HCT116 (cell line): ENCODE measurements around the gene PRDM8. TPM values are rescaled to one million over a fixed set of nuclear protein-coding genes. Genes with fewer than 3 reads are reported as not detected.

Experiments used
- ATAC-seq: fragments of 200-7000 bp; cut with Tn5 transposase; 2 replicates; pipeline ENCODE4 v1.9.1; 2020; ENCODE audit warnings: mild to moderate bottlenecking, moderate library complexity
- BruUV-seq: library from RNA; stranded (reverse); fragments of 400-500 nt; replicated peaks from 2 replicates; lab custom pipeline; 2021; lab: Mats Ljungman, UMichigan
- CTCF ChIA-PET: fragments of 300-600 bp; sonication (Branson Sonifier 250); formaldehyde crosslinking; loops from one replicate; lab custom pipeline; 2021; ENCODE audit warnings: antibody characterized with exemption; lab: Charles Lee
- POLR2A ChIA-PET: fragments of 300-600, 350-600 bp; sonication (Branson Sonifier 250); formaldehyde crosslinking; loops from one replicate; lab custom pipeline; 2021; ENCODE audit warnings: antibody characterized with exemption; lab: Charles Lee
- RAD21 ChIA-PET, 2 experiments: fragments of 300-600 bp; sonication (Branson Sonifier 250); formaldehyde crosslinking; loops; one replicate each; lab custom pipeline; 2023; ENCODE audit warnings: low total read pairs in 2 of 2; ENCODE audit not compliant: uncharacterized antibody in 2 of 2, unreplicated experiment in 2 of 2, low non-redundant PET in 1 of 2; lab: Charles Lee
- DNase-seq: peaks from one replicate; pipeline ENCODE4 v3.0.0-alpha.2; 2010; ENCODE audit warnings: low read depth, low spot score
- H2AFZ ChIP-seq: fragments of 200-600 bp; shearing (Covaris generic), sonication (generic); 2 replicates; pipeline ENCODE4 v1.6.1; 2017; ENCODE audit warnings: low read depth, mixed run types, mixed read lengths, antibody characterized with exemption, low read length; ENCODE audit not compliant: poor library complexity, severe bottlenecking
- H3K27ac ChIP-seq: 2 replicates; pipeline ENCODE4 v1.5.1; 2012; ENCODE audit warnings: low read depth, low read length
- H3K27me3 ChIP-seq: fragments of 200-600 bp; sonication (generic); 2 replicates; pipeline ENCODE4 v1.6.1; 2016; ENCODE audit warnings: mixed run types, low read length, mixed read lengths; ENCODE audit not compliant: insufficient read depth
- H3K36me3 ChIP-seq, 2 experiments: fragments of 200-500 bp in 1 of 2; fragments of 200-600 bp in 1 of 2; sonication (Bioruptor generic) in 1 of 2; sonication (generic) in 1 of 2; 2 replicates each; pipeline versions ENCODE4 v1.5.1 to v1.6.1; 2014 to 2016; ENCODE audit warnings: low read length in 2 of 2, inconsistent platforms in 1 of 2, mixed read lengths in 1 of 2, mixed run types in 1 of 2; ENCODE audit not compliant: insufficient read depth in 2 of 2, control insufficient read depth in 1 of 2
- H3K4me1 ChIP-seq, 2 experiments: fragments of 200-600 bp in 1 of 2; sonication (generic) in 1 of 2; 2 replicates each; pipeline versions ENCODE4 v1.5.1 to v1.6.1; 2012 to 2017; ENCODE audit warnings: low read length in 2 of 2, inconsistent platforms in 1 of 2, mild to moderate bottlenecking in 1 of 2, mixed read lengths in 1 of 2, mixed run types in 1 of 2, moderate library complexity in 1 of 2; ENCODE audit not compliant: insufficient read depth in 2 of 2, control insufficient read depth in 1 of 2
- H3K4me2 ChIP-seq: fragments of 200-600 bp; sonication (generic); 2 replicates; pipeline ENCODE4 v1.6.1; 2017; ENCODE audit warnings: mixed run types, low read length, mixed read lengths
- H3K4me3 ChIP-seq, 2 experiments: fragments of 200-600 bp in 1 of 2; sonication (generic) in 1 of 2; replicated peaks in 1 of 2; 2 replicates each; pipeline ENCODE4 v1.5.1; 2011 to 2016; ENCODE audit warnings: low read length in 2 of 2, control low read depth in 1 of 2, low read depth in 1 of 2, mild to moderate bottlenecking in 1 of 2, mixed read lengths in 1 of 2, mixed run types in 1 of 2
- H3K79me2 ChIP-seq: fragments of 200-600 bp; sonication (generic); 2 replicates; pipeline ENCODE4 v1.6.1; 2017; ENCODE audit warnings: mild to moderate bottlenecking, mixed run types, low read length, moderate library complexity, mixed read lengths; ENCODE audit not compliant: insufficient read depth
- H3K9ac ChIP-seq: fragments of 200-600 bp; sonication (generic); 2 replicates; pipeline ENCODE4 v1.6.1; 2016; ENCODE audit warnings: low read length, mixed read lengths
- H3K9me2 ChIP-seq: fragments of 200-600 bp; sonication (generic), shearing (Covaris generic); 2 replicates; pipeline ENCODE4 v1.6.1; 2017; ENCODE audit warnings: mixed run types, mild to moderate bottlenecking, moderate library complexity; ENCODE audit not compliant: insufficient read depth
- H3K9me3 ChIP-seq, 2 experiments: fragments of 200-500 bp in 1 of 2; fragments of 200-600 bp in 1 of 2; sonication (Bioruptor generic) in 1 of 2; sonication (generic) in 1 of 2; 2 replicates each; pipeline ENCODE4 v1.6.1; 2014 to 2017; ENCODE audit warnings: low read length in 2 of 2, mixed read lengths in 2 of 2, inconsistent platforms in 1 of 2, low read depth in 1 of 2, mild to moderate bottlenecking in 1 of 2, mixed run types in 1 of 2, moderate library complexity in 1 of 2; ENCODE audit not compliant: control insufficient read depth in 1 of 2, insufficient read depth in 1 of 2
- H4K20me1 ChIP-seq: fragments of 200-600 bp; sonication (generic), shearing (Covaris generic); 2 replicates; pipeline ENCODE4 v1.6.1; 2017; ENCODE audit warnings: mixed run types, mild to moderate bottlenecking, moderate library complexity; ENCODE audit not compliant: insufficient read depth
- CBX3 ChIP-seq: IDR thresholded peaks from 2 replicates; pipeline ENCODE4 v1.6.1; 2012; ENCODE audit warnings: low read depth
- CEBPB ChIP-seq: IDR thresholded peaks from 2 replicates; pipeline ENCODE4 v1.6.1; 2012; ENCODE audit warnings: low read depth
- CTCF ChIP-seq, 3 experiments: fragments of 200-600 bp in 1 of 3; sonication (generic) in 1 of 3; IDR thresholded peaks in 2 of 3; conservative IDR thresholded peaks in 1 of 3; 2 replicates each; pipeline ENCODE4 v1.5.1; 2012 to 2017; ENCODE audit warnings: low read depth in 2 of 3, low read length in 2 of 3, antibody characterized with exemption in 1 of 3, borderline replicate concordance in 1 of 3, control low read depth in 1 of 3, mild to moderate bottlenecking in 1 of 3, mixed read lengths in 1 of 3, mixed run types in 1 of 3, moderate library complexity in 1 of 3; ENCODE audit not compliant: insufficient read depth in 1 of 3
- EGR1 ChIP-seq: IDR thresholded peaks from 2 replicates; pipeline ENCODE4 v1.6.1; 2012; ENCODE audit warnings: low read depth
- EZH2 ChIP-seq: fragments of 200-600 bp; sonication (generic); IDR thresholded peaks from 2 replicates; pipeline ENCODE4 v1.6.1; 2017; ENCODE audit warnings: antibody characterized with exemption, mixed run types
- EZH2phosphoT487 ChIP-seq: fragments of 200-600 bp; IDR thresholded peaks from 2 replicates; pipeline ENCODE4 v1.6.1; 2018; ENCODE audit warnings: antibody characterized with exemption, borderline replicate concordance
- FOSL1 ChIP-seq: IDR thresholded peaks from 2 replicates; pipeline ENCODE4 v1.6.1; 2012; ENCODE audit warnings: low read depth
- JUND ChIP-seq: IDR thresholded peaks from 2 replicates; pipeline ENCODE4 v1.6.1; 2012
- POLR2A ChIP-seq: IDR thresholded peaks from 2 replicates; pipeline ENCODE4 v1.7.0; 2011; ENCODE audit warnings: borderline replicate concordance; ENCODE audit not compliant: insufficient read depth, insufficient read length; ENCODE audit errors: extremely low read depth
- POLR2AphosphoS5 ChIP-seq: IDR thresholded peaks from 2 replicates; pipeline ENCODE4 v1.6.1; 2011; ENCODE audit warnings: mild to moderate bottlenecking, low read depth, low read length, moderate library complexity
- RAD21 ChIP-seq: IDR thresholded peaks from 2 replicates; pipeline ENCODE4 v1.6.1; 2012; ENCODE audit warnings: low read depth, mild to moderate bottlenecking
- SIN3A ChIP-seq: IDR thresholded peaks from 2 replicates; pipeline ENCODE4 v1.6.1; 2012; ENCODE audit warnings: low read depth
- YY1 ChIP-seq: IDR thresholded peaks from 2 replicates; pipeline ENCODE4 v1.6.1; 2011; ENCODE audit warnings: low read length, low read depth, moderate library complexity, mild to moderate bottlenecking; ENCODE audit not compliant: insufficient replicate concordance; ENCODE audit errors: extremely low read depth
- ZFX ChIP-seq: fragments of 450-650 bp; IDR thresholded peaks from 2 replicates; pipeline ENCODE4 v1.6.1; 2017
- ZNF274 ChIP-seq: fragments of 200-500 bp; sonication (Bioruptor generic); IDR thresholded peaks from 2 replicates; pipeline ENCODE4 v1.6.1; 2014; ENCODE audit warnings: mild to moderate bottlenecking, low read depth, low read length, inconsistent platforms
- intact Hi-C: fragments of 100-400 bp; cut with micrococcal nuclease; formaldehyde crosslinking; loops from 2 replicates; pipeline ENCODE4 v1.10.0; 2022
- total RNA-seq: library from RNA; stranded (reverse); gene quantifications from one replicate; pipeline ENCODE4 v1.2.1, GENCODE V29; 2021; ENCODE audit not compliant: unreplicated experiment
- TF ChIP-seq, protein P1 (sequence below): IDR thresholded peaks from 2 replicates; pipeline ENCODE4 v1.6.1; 2012

The PRDM8 gene
- total RNA-seq, 1 experiment from 2014 or later, result 1.4 TPM

DNA sequence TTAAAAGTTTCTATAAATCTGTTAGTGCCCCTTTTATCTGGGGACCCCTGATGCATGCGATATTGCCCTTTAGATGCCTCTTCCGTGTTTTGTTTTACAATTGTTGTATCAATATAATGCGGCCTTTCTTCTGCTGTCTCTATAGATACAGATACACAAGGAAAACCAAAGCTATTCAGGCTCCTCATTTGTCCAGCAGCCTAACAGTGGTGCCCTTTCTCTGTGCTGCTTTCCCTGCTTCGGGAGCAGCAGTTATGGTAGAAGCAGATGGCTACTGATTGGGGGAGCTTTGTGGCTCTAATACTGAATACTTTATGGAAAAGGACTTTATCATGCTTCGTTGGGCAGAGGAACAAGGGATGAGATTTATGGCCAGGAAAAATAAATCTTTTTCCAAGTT is 10.6 kb upstream of the PRDM8 start:
- RAD21 ChIA-PET, result no interaction called here
- POLR2A ChIA-PET, result no interaction called here
- no peaks in the 10 kb centered on the region for H3K79me2 ChIP-seq
- no peaks in the 10 kb centered on the region for H3K9me3 ChIP-seq
- no peaks in the 10 kb centered on the region for H4K20me1 ChIP-seq
- H3K36me3 ChIP-seq, result no peaks in the 10 kb centered on the region
- no peak for TF ChIP-seq CEBPB
- TF ChIP-seq CBX3, result no peak
- TF ChIP-seq SIN3A, result no peak
- TF ChIP-seq CTCF (IDR thresholded peaks at IDR 0.05 in 2 of 3, conservative IDR thresholded peaks at IDR 0.05 in 1 of 3; ENCODE audit: borderline replicate concordance in 1 of 3, insufficient read depth in 1 of 3, low read depth in 2 of 3, low read length in 2 of 3), result no peak
- TF ChIP-seq ZFX, result no peak
- no peak for TF ChIP-seq FOSL1
- TF ChIP-seq, protein P1, sequence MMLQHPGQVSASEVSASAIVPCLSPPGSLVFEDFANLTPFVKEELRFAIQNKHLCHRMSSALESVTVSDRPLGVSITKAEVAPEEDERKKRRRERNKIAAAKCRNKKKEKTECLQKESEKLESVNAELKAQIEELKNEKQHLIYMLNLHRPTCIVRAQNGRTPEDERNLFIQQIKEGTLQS, result no peak
- TF ChIP-seq JUND, result no peak
- TF ChIP-seq RAD21, result no peak
- TF ChIP-seq POLR2AphosphoS5, result no peak
- no peak for TF ChIP-seq EGR1
- TF ChIP-seq ZNF274, result no peak
- no peak for TF ChIP-seq YY1
- no peak for TF ChIP-seq POLR2A
- TF ChIP-seq EZH2phosphoT487, result no peak
- no peak for TF ChIP-seq EZH2
- DNase-seq, result no peak
- BruUV-seq, result no TSS peak
- H3K9me2 ChIP-seq, result no peaks in the 10 kb centered on the region
- intact Hi-C loops, result no loop called here
- H2AFZ ChIP-seq, result no peak overlapping the region
- no peak for ATAC-seq
- H3K4me3 ChIP-seq, result no peak overlapping the region
- CTCF ChIA-PET, result interaction anchor here (1.3 kb wide), 1 partner anchor 29 kb away, joined by 3 read pairs; no protein-coding TSS in a partner anchor
- peaks cover 0 to 8% of the 10 kb centered on the region in 2 experiments; a peak in 1 of 4 replicates for H3K4me1 ChIP-seq
- no peak overlapping the region for H3K27ac ChIP-seq
- H3K9ac ChIP-seq, result no peak overlapping the region
- no peaks in the 10 kb centered on the region for H3K27me3 ChIP-seq
- no peak overlapping the region for H3K4me2 ChIP-seq
